GM12892 (cell line): ENCODE data around the gene IFRD1.

ENCODE experiments used
- POLR2A ChIP-seq: IDR thresholded peaks from 2 replicates; pipeline ENCODE4 v1.6.1; 2011; ENCODE audit warnings: low read depth, low read length, control low read depth
- POLR2AphosphoS5 ChIP-seq: IDR thresholded peaks from 2 replicates; pipeline ENCODE4 v1.6.1; 2011; ENCODE audit warnings: low read depth, low read length, control low read depth

DNA sequence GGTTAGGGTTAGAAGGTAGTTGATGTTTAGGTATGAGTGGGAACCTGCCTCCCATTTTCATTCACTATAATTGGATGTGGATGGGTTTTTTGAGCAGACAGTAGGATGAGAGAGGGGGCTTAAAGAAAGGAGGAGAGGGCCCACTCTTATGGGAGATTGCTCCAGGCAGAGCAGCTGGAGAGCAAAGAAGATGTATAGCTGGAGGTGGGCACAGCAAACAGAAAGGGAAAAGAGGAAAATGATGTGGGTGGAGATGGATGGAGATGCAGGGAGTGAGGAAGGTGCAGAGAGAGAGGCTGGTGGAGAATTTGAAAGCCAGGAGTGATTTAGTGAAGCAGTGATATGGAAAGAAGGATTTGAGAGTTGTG is 60.5 kb downstream of the IFRD1 start:
- no peak for TF ChIP-seq POLR2A
- no peak for TF ChIP-seq POLR2AphosphoS5
